Upper lobe of left lung (tissue), 6 donors: Measurements from ENCODE around the gene NT5DC1. TPM values are rescaled to one million over a fixed set of nuclear protein-coding genes. Genes with fewer than 3 reads are reported as not detected.
A peak's percentile ranks its signal among the peaks of the same experiment; 100 is the strongest.

Source experiments
- ATAC-seq, 2 donors: fragments of 200-7000 bp; cut with Tn5 transposase; one replicate each; pipeline ENCODE4 v1.9.1; 2022; ENCODE audit warnings: mild to moderate bottlenecking in 2 of 2, moderate library complexity in 2 of 2; ENCODE audit not compliant: low FRiP score in 2 of 2
- DNase-seq, 2 donors: peaks; one replicate each; pipeline ENCODE4 v3.0.0-alpha.2; 2019 to 2020
- H3K27ac ChIP-seq, 4 donors: fragments of 200-600 bp; sonication (generic); one replicate each; pipeline ENCODE4 v1.5.1; 2016 to 2019
- H3K27me3 ChIP-seq, 4 donors: fragments of 200-600 bp; sonication (generic); one replicate each; pipeline ENCODE4 v1.5.1; 2017 to 2019
- H3K36me3 ChIP-seq, 4 donors: fragments of 200-600 bp; sonication (generic); one replicate each; pipeline ENCODE4 v1.5.1; 2016 to 2019
- H3K4me1 ChIP-seq, 4 donors: fragments of 200-600 bp; sonication (generic); one replicate each; pipeline ENCODE4 v1.5.1; 2018 to 2019
- H3K4me3 ChIP-seq, 4 donors: fragments of 200-600 bp; sonication (generic); one replicate each; pipeline ENCODE4 v1.5.1; 2017 to 2019; ENCODE audit warnings: mild to moderate bottlenecking in 2 of 4, moderate library complexity in 1 of 4
- H3K9me3 ChIP-seq, 4 donors: fragments of 200-600 bp; sonication (generic); one replicate each; pipeline ENCODE4 v1.5.1; 2018 to 2019
- EP300 ChIP-seq, 4 donors: sonication (generic); formaldehyde crosslinking; IDR thresholded peaks; one replicate each; pipeline ENCODE4 v1.5.1; 2017; ENCODE audit warnings: antibody characterized with exemption in 4 of 4, control low read depth in 2 of 4
- POLR2A ChIP-seq, 4 donors: fragments of 450-650 bp; IDR thresholded peaks; one replicate each; pipeline ENCODE4 v1.5.1; 2016 to 2017; ENCODE audit warnings: antibody characterized with exemption in 4 of 4, mild to moderate bottlenecking in 2 of 4
- POLR2AphosphoS5 ChIP-seq, 2 donors: sonication (generic); formaldehyde crosslinking; IDR thresholded peaks; one replicate each; pipeline ENCODE4 v1.5.1; 2017; ENCODE audit warnings: antibody characterized with exemption in 2 of 2
- whole genome bisulfite sequencing, 2 donors: methylation state at CpG; one replicate each; pipeline ENCODE4 v1.1.5; 2017 to 2018; 5-methylcytosine and 5-hydroxymethylcytosine counted together
- total RNA-seq, 6 donors: library from RNA; depleted of rRNA in 4 of 6; stranded (reverse); fragments of >200 nt in 4 of 6; gene quantifications; one replicate each; pipeline versions ENCODE4 v1.1.0 to v1.2.1, GENCODE V29; 2016 to 2021
- TF ChIP-seq, protein P1 (sequence below), 6 experiments: fragments of 450-650 bp in 4 of 6; fragments of 200-600 bp in 2 of 6; sonication (generic) in 2 of 6; IDR thresholded peaks; one replicate each; pipeline ENCODE4 v1.5.1; 2016 to 2019; ENCODE audit warnings: antibody characterized with exemption in 6 of 6
- donor health status: DM: no; HTN: no; CAD: no; lungs with moderate emphysema.
- donor health status: DM: no; HTN: yes; CAD: no; lungs with severe emphysema.

The NT5DC1 gene
- total RNA-seq, 6 donors from 2014 or later: 5.4 to 55.6 (median 28.8) TPM

- 85 to 86% methylated on average over 4 of the region's 4 CpGs for WGBS, 2 donors
These were observed 107.6 kb downstream of the NT5DC1 start for GRCh38 chr6:116208056-116208785.

GRCh38 chr6:116210316-116210715 is 109.7 kb downstream of the NT5DC1 start:
- H3K36me3 ChIP-seq: no peaks in the 10 kb centered on the region
- H3K4me1 ChIP-seq: no peaks in the 10 kb centered on the region
- no peak for TF ChIP-seq POLR2AphosphoS5 (IDR thresholded peaks at IDR 0.05)
- no peak for TF ChIP-seq EP300 (IDR thresholded peaks at IDR 0.05)
- TF ChIP-seq POLR2A (IDR thresholded peaks at IDR 0.05): no peak
- TF ChIP-seq, protein P1, sequence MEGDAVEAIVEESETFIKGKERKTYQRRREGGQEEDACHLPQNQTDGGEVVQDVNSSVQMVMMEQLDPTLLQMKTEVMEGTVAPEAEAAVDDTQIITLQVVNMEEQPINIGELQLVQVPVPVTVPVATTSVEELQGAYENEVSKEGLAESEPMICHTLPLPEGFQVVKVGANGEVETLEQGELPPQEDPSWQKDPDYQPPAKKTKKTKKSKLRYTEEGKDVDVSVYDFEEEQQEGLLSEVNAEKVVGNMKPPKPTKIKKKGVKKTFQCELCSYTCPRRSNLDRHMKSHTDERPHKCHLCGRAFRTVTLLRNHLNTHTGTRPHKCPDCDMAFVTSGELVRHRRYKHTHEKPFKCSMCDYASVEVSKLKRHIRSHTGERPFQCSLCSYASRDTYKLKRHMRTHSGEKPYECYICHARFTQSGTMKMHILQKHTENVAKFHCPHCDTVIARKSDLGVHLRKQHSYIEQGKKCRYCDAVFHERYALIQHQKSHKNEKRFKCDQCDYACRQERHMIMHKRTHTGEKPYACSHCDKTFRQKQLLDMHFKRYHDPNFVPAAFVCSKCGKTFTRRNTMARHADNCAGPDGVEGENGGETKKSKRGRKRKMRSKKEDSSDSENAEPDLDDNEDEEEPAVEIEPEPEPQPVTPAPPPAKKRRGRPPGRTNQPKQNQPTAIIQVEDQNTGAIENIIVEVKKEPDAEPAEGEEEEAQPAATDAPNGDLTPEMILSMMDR (IDR thresholded peaks at IDR 0.05): no peak
- DNase-seq: no peak
- no peak for ATAC-seq
- H3K27me3 ChIP-seq: no peaks in the 10 kb centered on the region
- 94% methylated on average over 5 of the region's 5 CpGs for WGBS, 2 donors
- no peak overlapping the region for H3K27ac ChIP-seq
- H3K9me3 ChIP-seq: no peaks in the 10 kb centered on the region
- H3K4me3 ChIP-seq: no peak overlapping the region

More at GRCh38 chr6:116208056-116208785, 107.6 kb downstream of the NT5DC1 start:
- ATAC-seq (no peak), DNase-seq (no peak)
- H3K36me3 ChIP-seq: no peaks in the 10 kb centered on the region
- no peaks in the 10 kb centered on the region for H3K4me1 ChIP-seq
- H3K9me3 ChIP-seq: no peaks in the 10 kb centered on the region
- no peak overlapping the region for H3K27ac ChIP-seq
- TF ChIP-seq EP300 (IDR thresholded peaks at IDR 0.05) (no peak), POLR2AphosphoS5 (IDR thresholded peaks at IDR 0.05) (no peak), POLR2A (IDR thresholded peaks at IDR 0.05) (no peak)
- TF ChIP-seq, protein P1 (IDR thresholded peaks at IDR 0.05): no peak
- no peaks in the 10 kb centered on the region for H3K27me3 ChIP-seq
- no peak overlapping the region for H3K4me3 ChIP-seq

DNA sequence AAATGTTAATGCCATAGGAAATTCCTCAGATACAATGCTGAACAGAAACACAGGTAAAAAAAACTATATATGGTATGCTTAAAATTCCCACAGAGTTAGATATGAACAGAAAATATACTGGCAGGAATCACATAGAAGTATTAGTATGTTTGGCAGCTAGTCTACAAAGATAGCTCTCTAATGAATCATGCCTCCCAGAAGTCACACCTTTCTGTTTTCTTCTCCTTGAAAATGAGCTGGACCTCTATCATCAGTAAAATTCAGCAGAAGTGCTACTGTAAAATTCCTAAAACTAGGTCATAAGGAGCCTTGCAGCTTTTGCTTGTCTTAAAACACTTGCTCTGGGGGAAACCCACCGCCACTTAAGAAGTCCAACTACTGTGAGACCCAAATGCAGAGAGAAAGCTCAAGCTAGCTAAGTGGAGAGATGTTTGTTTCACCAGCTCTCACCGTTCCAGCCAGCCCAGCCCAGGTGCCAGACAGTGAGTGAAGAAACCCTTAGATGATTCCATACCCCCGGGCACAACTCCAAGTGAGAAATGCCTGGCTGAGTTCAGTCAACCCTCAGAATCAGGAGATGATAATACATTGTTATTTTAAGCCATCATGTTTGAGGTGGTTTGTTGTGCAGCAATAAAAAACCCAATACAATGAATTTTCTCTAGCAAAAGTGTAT is 110.2 kb downstream of the NT5DC1 start:
- Histone ChIP-seq H3K9me3 (no peaks in the 10 kb centered on the region), H3K4me1 (no peaks in the 10 kb centered on the region), H3K27ac (no peak overlapping the region), H3K4me3 (no peak overlapping the region), H3K27me3 (no peaks in the 10 kb centered on the region), H3K36me3 (no peaks in the 10 kb centered on the region)
- WGBS, 2 donors: 52 to 54% methylated on average over 3 of the region's 3 CpGs
- DNase-seq (peak in 1 of 2 donors; percentile 31), ATAC-seq (peak in 1 of 2 donors; percentile 44)
- TF ChIP-seq POLR2AphosphoS5 (IDR thresholded peaks at IDR 0.05) (no peak), POLR2A (IDR thresholded peaks at IDR 0.05) (no peak), EP300 (IDR thresholded peaks at IDR 0.05) (no peak)
- TF ChIP-seq, protein P1 (IDR thresholded peaks at IDR 0.05): no peak

DNA sequence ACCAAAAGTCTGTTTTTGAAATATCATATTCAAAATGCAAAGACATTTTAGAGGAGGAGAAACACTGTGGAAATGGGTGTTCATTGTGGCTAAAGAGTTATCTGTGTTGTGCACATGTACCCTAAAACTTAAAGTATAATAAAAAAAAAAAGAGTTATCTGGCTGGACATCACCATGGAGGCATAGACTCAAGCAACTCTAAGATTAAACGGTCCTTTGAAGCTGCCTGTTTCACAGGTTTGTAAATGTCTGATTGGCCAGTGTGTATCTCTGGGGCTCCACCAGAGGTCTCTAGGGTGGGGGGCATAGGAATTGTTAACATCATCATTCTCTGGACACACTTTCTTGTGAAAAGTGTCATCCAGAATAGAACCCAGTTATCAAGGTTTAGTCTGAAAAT is 114.0 kb downstream of the NT5DC1 start:
- DNase-seq (no peak), ATAC-seq (no peak)
- Histone ChIP-seq H3K4me3 (no peak overlapping the region), H3K27me3 (no peaks in the 10 kb centered on the region), H3K4me1 (peaks cover 0 to 4% (median 0%) of the 10 kb centered on the region in 4 donors), H3K9me3 (no peaks in the 10 kb centered on the region), H3K27ac (no peak overlapping the region), H3K36me3 (no peaks in the 10 kb centered on the region)
- 81 to 85% methylated on average over 1 of the region's 1 CpG for WGBS, 2 donors
- no peak for TF ChIP-seq POLR2A (IDR thresholded peaks at IDR 0.05)
- TF ChIP-seq, protein P1 (IDR thresholded peaks at IDR 0.05): no peak
